ENCODE measurements around the gene AP5M1. TPM values are rescaled to one million over a fixed set of nuclear protein-coding genes. Genes with fewer than 3 reads are reported as not detected.
A peak's percentile ranks its signal among the peaks of the same experiment; 100 is the strongest.
"Not testable (repeated sequence)": the region's sequence is repeated elsewhere in the genome, so short reads cannot be mapped to it uniquely, and the experiment has no call there.

AP5M1 gene
- total RNA-seq, 1 experiment from 2014 or later, result 32.6 TPM

DNA sequence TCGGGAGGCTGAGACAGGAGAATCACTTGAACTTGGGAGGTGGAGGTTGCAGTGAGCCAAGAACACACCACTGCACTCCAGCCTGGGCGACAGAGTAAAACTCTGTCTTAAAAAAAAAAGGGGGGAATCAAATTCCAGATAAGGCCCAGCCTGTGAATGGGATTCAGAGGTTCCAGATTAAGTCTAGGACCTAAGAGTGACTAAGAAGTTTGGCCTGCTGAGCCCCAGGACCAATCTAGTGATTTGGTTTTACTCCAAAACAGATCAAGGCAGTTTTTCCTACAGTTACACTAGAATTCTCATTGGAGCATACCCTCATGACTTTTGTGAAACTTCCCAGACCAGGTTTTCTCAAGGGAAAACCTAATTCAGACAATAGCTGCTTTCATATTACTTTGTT, 22.8 kb upstream of the AP5M1 start:
- DNase-seq (ENCODE audit: unreplicated experiment), result no peak
- Mint-ChIP-seq H3K4me1 (ENCODE audit: insufficient read depth, unreplicated experiment) (no peaks in the 10 kb centered on the region), H3K4me3 (ENCODE audit: unreplicated experiment) (no peak overlapping the region), H3K36me3 (ENCODE audit: insufficient read depth, unreplicated experiment) (peaks cover 22% of the 10 kb centered on the region), H3K9me3 (ENCODE audit: unreplicated experiment) (no peaks in the 10 kb centered on the region), H3K27me3 (ENCODE audit: insufficient read depth, unreplicated experiment) (no peaks in the 10 kb centered on the region), H3K27ac (ENCODE audit: low read depth, unreplicated experiment) (no peak overlapping the region)
- BruUV-seq (replicated peaks), result no TSS peak
- intact Hi-C loops (cut with micrococcal nuclease), result no loop called here
- ChIA-PET POLR2A (interaction anchor here (1.3 kb wide), 1 partner anchor 17 kb away, joined by 3 read pairs; no protein-coding TSS in a partner anchor), CTCF (interaction anchor here (0.7 to 0.9 kb wide), 2 partner anchors 184 to 687 kb away, joined by 3 read pairs; no protein-coding TSS in a partner anchor)
- TF ChIP-seq, protein P1, sequence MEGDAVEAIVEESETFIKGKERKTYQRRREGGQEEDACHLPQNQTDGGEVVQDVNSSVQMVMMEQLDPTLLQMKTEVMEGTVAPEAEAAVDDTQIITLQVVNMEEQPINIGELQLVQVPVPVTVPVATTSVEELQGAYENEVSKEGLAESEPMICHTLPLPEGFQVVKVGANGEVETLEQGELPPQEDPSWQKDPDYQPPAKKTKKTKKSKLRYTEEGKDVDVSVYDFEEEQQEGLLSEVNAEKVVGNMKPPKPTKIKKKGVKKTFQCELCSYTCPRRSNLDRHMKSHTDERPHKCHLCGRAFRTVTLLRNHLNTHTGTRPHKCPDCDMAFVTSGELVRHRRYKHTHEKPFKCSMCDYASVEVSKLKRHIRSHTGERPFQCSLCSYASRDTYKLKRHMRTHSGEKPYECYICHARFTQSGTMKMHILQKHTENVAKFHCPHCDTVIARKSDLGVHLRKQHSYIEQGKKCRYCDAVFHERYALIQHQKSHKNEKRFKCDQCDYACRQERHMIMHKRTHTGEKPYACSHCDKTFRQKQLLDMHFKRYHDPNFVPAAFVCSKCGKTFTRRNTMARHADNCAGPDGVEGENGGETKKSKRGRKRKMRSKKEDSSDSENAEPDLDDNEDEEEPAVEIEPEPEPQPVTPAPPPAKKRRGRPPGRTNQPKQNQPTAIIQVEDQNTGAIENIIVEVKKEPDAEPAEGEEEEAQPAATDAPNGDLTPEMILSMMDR (IDR thresholded peaks at IDR 0.05; ENCODE audit: unreplicated experiment), result no peak

DNA sequence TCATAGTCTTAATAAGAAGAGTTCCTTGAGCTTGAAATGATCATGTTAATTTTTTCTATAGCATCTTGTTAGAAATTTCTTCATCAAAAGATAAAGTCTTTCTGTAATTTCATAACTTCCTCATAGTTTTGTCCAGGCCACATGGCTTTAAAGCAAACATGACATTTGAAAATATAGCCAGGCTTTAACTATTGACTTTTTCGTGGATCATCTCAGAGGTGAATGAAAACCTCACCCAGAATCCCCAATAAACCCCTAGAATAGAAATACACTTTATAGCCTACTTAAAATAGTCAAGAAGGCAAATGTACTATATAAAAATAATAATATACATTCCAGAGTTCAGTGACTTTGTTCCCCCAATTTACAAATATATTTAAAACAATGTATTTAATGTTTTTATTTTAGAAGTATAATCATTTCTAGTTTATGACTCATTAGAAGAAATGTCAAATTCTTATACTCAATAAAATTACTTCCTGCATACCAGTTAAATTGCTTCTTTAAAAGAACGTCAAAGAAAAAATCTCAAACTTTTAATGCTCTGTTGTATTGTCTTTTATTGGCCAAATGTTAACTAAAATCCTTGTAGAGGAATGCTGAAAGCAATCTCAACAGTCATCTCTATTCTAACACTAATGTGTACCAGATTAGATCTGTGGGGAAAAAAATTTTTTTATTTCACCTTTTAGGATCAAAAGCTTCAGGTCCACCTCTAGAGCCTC, 21.7 kb upstream of the AP5M1 start:
- H3K4me1 Mint-ChIP-seq (ENCODE audit: insufficient read depth, unreplicated experiment), result peaks cover 6% of the 10 kb centered on the region
- ChIA-PET CTCF (interaction anchor here (0.6 to 0.7 kb wide), 2 partner anchors 137 to 1651 kb away, joined by 3 to 5 read pairs; no protein-coding TSS in a partner anchor), POLR2A (interaction anchor here (0.6 to 1.3 kb wide), 2 partner anchors 16 to 21 kb away, joined by 3 read pairs; partner anchors contain the start of genes AP5M1 and EXOC5)
- TSS peak; percentile 6 for BruUV-seq (replicated peaks)
- no peak for DNase-seq (ENCODE audit: unreplicated experiment)
- intact Hi-C loops (cut with micrococcal nuclease), result no loop called here
- H3K9me3 Mint-ChIP-seq (ENCODE audit: unreplicated experiment), result no peaks in the 10 kb centered on the region
- H3K27ac Mint-ChIP-seq (ENCODE audit: low read depth, unreplicated experiment), result no peak overlapping the region
- H3K4me3 Mint-ChIP-seq (ENCODE audit: unreplicated experiment), result no peak overlapping the region
- TF ChIP-seq, protein P1 (IDR thresholded peaks at IDR 0.05; ENCODE audit: unreplicated experiment), result no peak
- no peaks in the 10 kb centered on the region for H3K27me3 Mint-ChIP-seq (ENCODE audit: insufficient read depth, unreplicated experiment)
- peaks cover 13% of the 10 kb centered on the region for H3K36me3 Mint-ChIP-seq (ENCODE audit: insufficient read depth, unreplicated experiment)

DNA sequence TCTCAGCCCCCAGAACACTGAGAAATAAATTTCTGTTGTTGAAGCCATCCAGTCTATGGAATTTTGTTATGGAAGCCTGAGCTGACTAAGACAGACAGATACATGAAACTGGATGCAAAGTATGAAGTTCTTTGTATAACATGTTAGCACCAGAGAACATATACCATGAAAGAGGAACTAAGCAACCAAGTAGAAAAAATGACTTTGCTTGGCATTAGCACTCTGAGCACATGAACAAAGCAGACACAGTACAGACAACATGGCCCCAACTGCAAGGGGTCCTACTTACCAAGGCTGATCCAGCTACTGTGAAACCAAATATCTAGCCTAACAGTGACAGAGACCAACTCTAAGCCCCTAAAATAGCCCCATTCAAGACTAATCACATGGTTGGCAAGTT, 13.9 kb upstream of the AP5M1 start:
- intact Hi-C loops (cut with micrococcal nuclease), result no loop called here
- no peak for DNase-seq (ENCODE audit: unreplicated experiment)
- ChIA-PET POLR2A (interaction anchor here (1.1 kb wide), 1 partner anchor 14 kb away, joined by 7 read pairs; the partner anchor contains the start of genes AP5M1 and EXOC5), CTCF (no interaction called here)
- H3K4me1 Mint-ChIP-seq (ENCODE audit: insufficient read depth, unreplicated experiment), result peaks cover 20% of the 10 kb centered on the region
- TF ChIP-seq, protein P1 (IDR thresholded peaks at IDR 0.05; ENCODE audit: unreplicated experiment), result no peak
- H3K27me3 Mint-ChIP-seq (ENCODE audit: insufficient read depth, unreplicated experiment), result no peaks in the 10 kb centered on the region
- BruUV-seq (replicated peaks), result no TSS peak
- H3K27ac Mint-ChIP-seq (ENCODE audit: low read depth, unreplicated experiment), result no peak overlapping the region
- no peak overlapping the region for H3K4me3 Mint-ChIP-seq (ENCODE audit: unreplicated experiment)
- H3K36me3 Mint-ChIP-seq (ENCODE audit: insufficient read depth, unreplicated experiment), result peaks cover 5% of the 10 kb centered on the region
- no peaks in the 10 kb centered on the region for H3K9me3 Mint-ChIP-seq (ENCODE audit: unreplicated experiment)

DNA sequence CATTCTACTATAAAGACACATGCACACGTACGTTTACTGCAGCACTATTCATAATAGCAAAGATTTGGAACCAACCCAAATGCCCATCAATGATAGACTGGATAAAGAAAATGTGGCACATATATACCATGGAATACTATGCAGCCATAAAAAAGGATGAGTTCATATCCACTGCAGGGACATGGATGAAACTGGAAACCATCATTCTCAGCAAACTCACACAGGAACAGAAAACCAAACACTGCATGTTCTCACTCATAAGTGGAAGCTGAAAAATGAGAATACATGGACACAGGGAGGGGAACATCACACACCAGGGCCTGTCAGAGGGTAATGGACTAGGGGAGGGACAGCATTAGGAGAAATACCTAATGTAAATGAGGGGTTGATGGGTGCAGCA, 10.6 kb upstream of the AP5M1 start:
- intact Hi-C loops (cut with micrococcal nuclease); POLR2A ChIA-PET; H3K4me3 Mint-ChIP-seq (ENCODE audit: unreplicated experiment); DNase-seq (ENCODE audit: unreplicated experiment); H3K27me3 Mint-ChIP-seq (ENCODE audit: insufficient read depth, unreplicated experiment); H3K36me3 Mint-ChIP-seq (ENCODE audit: insufficient read depth, unreplicated experiment); BruUV-seq (replicated peaks); H3K27ac Mint-ChIP-seq (ENCODE audit: low read depth, unreplicated experiment); H3K9me3 Mint-ChIP-seq (ENCODE audit: unreplicated experiment): not testable (repeated sequence)
- CTCF ChIA-PET, result interaction anchor here (1.2 kb wide), 1 partner anchor 59 kb away, joined by 4 read pairs; no protein-coding TSS in a partner anchor
- peaks cover 20% of the 10 kb centered on the region for H3K4me1 Mint-ChIP-seq (ENCODE audit: insufficient read depth, unreplicated experiment)

Data from MCF 10A (cell line).